ENCODE results near the gene TFCP2L1.
"Not testable (repeated sequence)": the region's sequence is repeated elsewhere in the genome, so short reads cannot be mapped to it uniquely, and the experiment has no call there.

The TFCP2L1 gene

GRCh38 chr2:121295911-121296650, 11.1 kb upstream of the TFCP2L1 start:
- DNase-seq (ENCODE audit: low read depth in 2 of 2): no peak

GRCh38 chr2:121294881-121295840, 10.2 kb upstream of the TFCP2L1 start:
- no peak for DNase-seq (ENCODE audit: low read depth in 2 of 2)

DNA sequence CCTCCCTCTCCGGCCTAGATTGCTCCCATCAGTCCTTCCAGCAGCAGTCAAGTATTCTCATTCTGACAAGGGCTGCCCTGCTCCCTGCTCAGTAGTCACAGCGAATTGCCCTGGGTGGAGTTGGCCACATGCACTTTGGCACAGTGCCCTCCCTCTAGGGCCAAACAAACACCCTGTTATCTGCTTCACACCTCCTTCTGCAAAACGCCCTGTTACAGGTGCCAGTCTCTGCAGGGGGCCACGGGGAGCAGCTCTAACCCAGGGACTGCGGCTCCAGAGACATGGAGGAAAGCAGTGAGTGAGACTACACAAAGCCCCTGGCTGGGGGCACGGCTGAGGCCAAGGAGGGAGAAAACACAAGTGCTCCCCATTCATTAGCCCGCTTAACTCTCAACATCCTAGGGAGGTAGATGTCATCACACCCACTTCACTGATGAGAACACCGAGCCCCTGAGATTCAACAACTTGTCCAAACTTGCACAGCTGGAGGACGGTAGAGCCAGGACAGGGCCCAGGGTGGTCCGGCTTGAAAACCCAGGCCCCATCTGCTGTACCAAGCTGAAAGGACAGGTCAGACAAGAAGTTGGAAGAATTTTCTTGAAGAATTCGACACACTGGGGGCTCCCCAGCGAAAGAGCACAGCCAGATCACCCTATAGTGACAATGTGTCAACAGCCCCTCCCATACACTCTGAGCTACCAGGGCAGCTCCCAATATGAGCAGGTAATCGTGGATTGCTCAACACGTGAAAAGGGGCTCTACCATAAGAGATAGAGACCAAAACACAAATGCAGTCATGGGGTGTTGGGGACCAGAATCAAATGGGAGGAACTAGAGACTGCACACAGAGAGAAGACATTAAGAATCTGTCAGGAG, 8.7 kb upstream of the TFCP2L1 start:
- DNase-seq (ENCODE audit: low read depth in 2 of 2): no peak

DNA sequence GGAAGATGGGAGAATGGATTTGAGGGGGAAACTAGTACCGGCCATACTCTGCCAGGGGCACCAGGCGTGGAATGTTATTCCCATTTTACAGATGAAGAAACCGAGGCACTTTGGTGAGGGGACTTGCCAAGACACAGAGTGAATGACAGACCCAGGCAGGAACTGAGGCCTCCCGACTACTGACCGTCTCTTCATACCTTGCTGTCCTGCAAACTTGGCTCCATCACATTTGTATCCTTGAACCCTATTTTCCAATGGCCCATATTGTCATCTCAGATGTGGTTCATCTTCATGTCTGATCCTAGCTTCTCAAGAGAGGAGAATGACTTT, 6.2 kb upstream of the TFCP2L1 start:
- no peak for DNase-seq (ENCODE audit: low read depth in 2 of 2)

- no peak for DNase-seq (ENCODE audit: low read depth in 2 of 2)
These were observed 4.3 kb upstream of the TFCP2L1 start for GRCh38 chr2:121289271-121289670.

DNA sequence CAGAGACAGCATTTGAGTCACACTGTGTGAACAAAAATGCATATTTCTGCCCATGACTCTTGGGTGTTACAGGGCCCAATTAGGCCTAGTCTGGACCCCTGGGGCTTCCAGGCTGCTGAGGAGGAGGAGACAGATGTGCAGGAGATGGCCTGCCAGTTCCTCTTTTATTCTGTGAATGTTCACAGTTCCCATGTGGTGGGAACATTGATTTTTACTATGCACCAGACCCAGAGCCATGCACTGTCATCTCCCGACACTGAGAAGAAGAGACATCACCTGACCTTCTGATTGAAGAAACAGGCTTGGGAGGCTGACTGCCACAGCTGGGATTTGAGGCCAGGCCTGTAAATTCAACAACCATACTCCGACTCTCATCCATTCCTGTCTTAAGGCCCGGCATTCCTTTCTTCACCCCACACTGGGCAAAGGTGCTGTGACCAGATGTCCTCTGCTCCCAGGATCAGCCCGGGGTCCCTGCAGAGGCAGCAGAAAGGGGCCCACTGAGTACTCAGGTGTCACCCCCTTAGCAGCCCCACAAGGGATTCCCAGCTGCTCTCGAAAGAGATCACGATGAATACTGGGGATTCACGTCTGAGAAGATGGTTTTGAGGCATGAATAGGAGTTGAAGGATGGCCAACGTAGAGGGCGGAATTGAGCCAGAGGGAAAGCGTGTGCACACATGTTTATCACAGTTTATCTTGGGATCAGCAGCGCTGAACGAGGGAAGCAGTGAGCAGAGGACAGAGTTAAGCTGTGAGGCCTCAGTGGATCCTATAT, 3.6 kb upstream of the TFCP2L1 start:
- no peak for DNase-seq (ENCODE audit: low read depth in 2 of 2)

DNA sequence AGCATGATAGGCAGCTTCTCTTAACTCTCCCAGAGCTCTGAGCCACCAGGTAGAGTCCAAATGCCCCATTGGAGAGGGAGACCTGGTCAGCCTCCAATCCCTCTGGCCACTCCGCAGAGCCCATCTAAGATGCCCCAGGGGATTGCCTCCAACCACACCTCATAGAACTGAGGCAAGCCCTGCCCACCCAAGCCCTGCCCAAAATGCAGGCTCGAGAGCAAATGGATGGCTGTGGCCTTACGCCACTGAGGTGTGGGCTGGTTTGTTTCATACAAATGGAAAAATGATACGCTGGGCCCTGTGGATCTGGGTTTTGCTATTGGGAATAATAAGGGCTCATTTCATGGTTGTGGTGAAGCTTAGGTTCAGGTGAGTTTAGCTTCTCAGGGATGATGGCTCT, 3.0 kb upstream of the TFCP2L1 start:
- no peak for DNase-seq (ENCODE audit: low read depth in 2 of 2)

- DNase-seq (ENCODE audit: low read depth in 2 of 2): no peak
These were observed 2.3 kb upstream of the TFCP2L1 start for GRCh38 chr2:121287146-121287798.

DNA sequence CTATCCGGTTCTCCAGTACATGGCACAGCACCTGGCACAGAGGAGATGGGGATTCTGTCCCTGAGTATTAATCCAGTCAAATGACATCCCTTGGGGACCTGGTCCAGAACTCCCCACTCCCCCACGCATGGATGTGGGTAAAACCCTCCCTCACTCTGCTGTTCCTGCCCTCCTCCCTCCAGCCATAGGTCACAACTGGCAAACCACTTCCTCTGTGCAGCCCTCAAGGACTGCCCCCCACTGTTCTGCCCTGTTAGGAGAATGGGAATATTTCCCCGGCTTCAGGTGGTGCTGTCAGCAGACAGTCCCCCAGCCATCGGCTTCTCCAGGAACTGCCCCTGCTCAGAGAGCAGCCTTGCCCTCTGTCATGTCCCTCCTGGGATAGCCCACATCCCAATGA, 1.5 kb upstream of the TFCP2L1 start:
- no peak for DNase-seq (ENCODE audit: low read depth in 2 of 2)

DNA sequence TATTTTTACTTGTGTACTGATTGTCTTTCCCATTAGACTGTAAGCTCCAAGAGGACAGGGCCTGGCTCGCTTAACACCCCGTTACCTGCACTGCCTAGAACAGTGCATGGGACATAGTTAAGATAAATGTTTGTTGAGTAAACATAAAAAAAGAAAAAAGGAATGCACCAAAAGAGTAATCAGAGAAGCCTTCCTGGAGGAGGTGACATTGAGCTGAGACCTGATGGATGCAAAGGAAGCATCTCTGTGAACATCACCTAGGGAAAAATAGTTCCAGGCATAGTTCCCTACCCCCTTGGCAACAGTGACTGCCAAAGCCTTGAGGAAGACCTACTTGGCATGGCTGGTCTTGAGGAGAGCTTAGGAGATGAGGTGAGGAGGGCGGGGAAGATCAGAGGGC, 924 bp upstream of the TFCP2L1 start:
- no peak for DNase-seq (ENCODE audit: low read depth in 2 of 2)

DNA sequence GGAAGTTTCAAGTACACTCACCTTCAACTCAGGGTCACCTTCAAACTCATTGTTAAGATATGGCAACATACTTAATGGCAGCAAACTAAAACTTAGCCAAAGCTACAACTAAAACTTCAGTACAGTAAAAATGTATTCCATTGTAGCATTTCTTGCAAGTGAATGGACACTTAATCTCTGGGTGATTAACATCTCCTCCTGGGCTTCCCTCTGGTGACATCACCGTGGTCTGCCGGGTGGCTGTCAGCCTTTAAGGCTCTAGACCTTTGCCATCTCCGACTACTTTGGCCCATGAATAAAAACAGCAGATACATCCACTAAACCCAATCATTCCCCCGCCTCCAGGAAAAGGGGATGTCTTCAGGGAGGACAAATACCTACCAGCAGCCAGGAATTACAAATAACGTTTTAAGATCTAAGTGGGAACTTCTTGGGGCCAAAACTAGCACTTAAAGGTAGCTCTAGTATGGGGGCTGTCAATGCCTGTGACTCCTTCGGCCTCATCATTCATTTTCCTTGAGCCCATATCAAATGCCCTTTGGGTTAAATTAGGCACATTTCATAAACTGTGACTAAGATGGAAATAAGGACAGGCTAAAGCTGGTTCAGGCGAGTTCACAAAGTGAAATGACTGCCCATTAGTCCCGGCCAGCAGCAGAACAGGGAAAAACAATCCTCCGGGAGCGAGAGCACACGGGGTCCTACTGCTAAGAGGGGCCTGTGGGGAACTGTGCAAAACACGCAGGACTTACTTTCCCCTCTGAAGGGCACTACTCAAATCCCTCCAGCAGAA, 1.1 kb downstream of the TFCP2L1 start:
- no peak for DNase-seq (ENCODE audit: low read depth in 2 of 2)

- DNase-seq (ENCODE audit: low read depth in 2 of 2): no peak
These were observed 2.1 kb downstream of the TFCP2L1 start for GRCh38 chr2:121282800-121283385.

- DNase-seq (ENCODE audit: low read depth in 2 of 2): no peak
These were observed 3.3 kb downstream of the TFCP2L1 start for GRCh38 chr2:121281694-121282093.

DNA sequence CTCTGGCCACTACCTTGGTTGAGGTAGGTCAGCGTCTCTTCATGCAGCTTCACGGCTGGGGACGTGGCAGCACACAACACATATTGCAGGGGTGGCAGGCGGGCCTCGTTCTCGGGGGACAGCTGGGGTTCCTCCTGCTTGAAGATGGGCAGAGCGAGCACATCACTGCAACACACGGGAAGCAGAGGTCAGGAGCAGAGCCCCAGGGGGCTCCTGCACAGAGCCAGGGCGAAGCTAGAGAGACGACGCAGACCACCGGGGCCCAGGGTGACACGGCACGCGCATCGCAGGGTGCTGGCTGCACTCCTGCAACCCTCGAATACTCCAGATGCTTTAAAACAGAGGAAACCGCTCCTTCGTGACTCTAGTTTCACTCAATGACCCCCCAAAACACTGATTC, 3.9 kb downstream of the TFCP2L1 start:
- no peak for DNase-seq (ENCODE audit: low read depth in 2 of 2)

GRCh38 chr2:121279476-121280220, 5.4 kb downstream of the TFCP2L1 start:
- DNase-seq (ENCODE audit: low read depth in 2 of 2): no peak

- no peak for DNase-seq (ENCODE audit: low read depth in 2 of 2)
These were observed 8.7 kb downstream of the TFCP2L1 start for GRCh38 chr2:121276341-121276740.

- no peak for DNase-seq (ENCODE audit: low read depth in 2 of 2)
These were observed 11.9 kb downstream of the TFCP2L1 start for GRCh38 chr2:121273116-121273515.

DNA sequence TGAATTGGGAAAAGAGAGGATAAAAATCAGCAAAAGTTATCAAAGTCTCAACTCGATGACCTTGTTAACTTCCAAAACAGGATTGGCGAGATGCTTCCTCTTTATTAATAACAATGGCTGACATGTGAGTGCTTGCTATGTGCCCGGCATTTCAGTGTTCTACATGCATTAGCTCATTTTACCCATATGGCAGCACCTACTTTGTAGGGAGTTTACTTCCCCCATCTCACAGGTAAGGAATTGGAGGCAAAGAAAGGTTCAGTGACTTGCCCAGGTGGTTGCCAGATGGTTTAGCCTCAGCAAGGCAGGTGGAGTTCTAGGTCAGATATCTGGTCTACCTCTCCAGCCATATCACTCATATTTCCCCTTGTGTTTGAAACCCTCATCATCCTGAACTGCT, 12.4 kb downstream of the TFCP2L1 start:
- no peak for DNase-seq (ENCODE audit: low read depth in 2 of 2)

GRCh38 chr2:121269436-121269835, 15.6 kb downstream of the TFCP2L1 start:
- not testable (repeated sequence) for DNase-seq (ENCODE audit: low read depth in 2 of 2)

Data from fibroblast of skin of left quadriceps (primary cell).